Type B pancreatic cell (in vitro differentiated cells): ENCODE measurements around the gene C9orf40. TPM values are rescaled to one million over a fixed set of nuclear protein-coding genes. Genes with fewer than 3 reads are reported as not detected.

ENCODE experiments used
- DNase-seq: peaks from one replicate; pipeline ENCODE4 v3.0.0; 2021; ENCODE audit warnings: mixed read lengths; ENCODE audit not compliant: unreplicated experiment; ENCODE audit errors: extremely low spot score
- H3K27ac Mint-ChIP-seq: 2 replicates; pipeline ENCODE4 v1.8.0; 2021; ENCODE audit warnings: mild to moderate bottlenecking, mixed read lengths
- H3K27me3 Mint-ChIP-seq: 2 replicates; pipeline ENCODE4 v1.8.0; 2021; ENCODE audit warnings: mixed read lengths
- H3K36me3 Mint-ChIP-seq: 2 replicates; pipeline ENCODE4 v1.8.0; 2021; ENCODE audit warnings: mixed read lengths
- H3K4me1 Mint-ChIP-seq: one replicate; pipeline ENCODE4 v1.8.0; 2021; ENCODE audit warnings: mixed read lengths; ENCODE audit not compliant: unreplicated experiment
- H3K4me3 Mint-ChIP-seq: 2 replicates; pipeline ENCODE4 v1.8.0; 2021; ENCODE audit warnings: mild to moderate bottlenecking, mixed read lengths
- H3K9me3 Mint-ChIP-seq: 2 replicates; pipeline ENCODE4 v1.8.0; 2021; ENCODE audit warnings: mixed read lengths
- CTCF ChIP-seq: fragments of 200-600 bp; sonication (generic); conservative IDR thresholded peaks from 2 replicates; pipeline ENCODE4 v1.5.0; 2021; ENCODE audit warnings: antibody characterized with exemption, mild to moderate bottlenecking
- total RNA-seq: library from RNA; stranded (reverse); gene quantifications from 2 replicates; pipeline ENCODE4 v1.2.1, GENCODE V29; 2021; ENCODE audit warnings: low replicate concordance

Gene C9orf40
- total RNA-seq, 1 donor from 2014 or later: 10.4 TPM

GRCh38 chr9:74908665-74909064 lies 44.0 kb downstream of the C9orf40 start:
- no peaks in the 10 kb centered on the region for H3K4me1 Mint-ChIP-seq
- no peak for DNase-seq
- no peak overlapping the region for H3K27ac Mint-ChIP-seq
- no peaks in the 10 kb centered on the region for H3K36me3 Mint-ChIP-seq
- TF ChIP-seq CTCF: no peak
- H3K9me3 Mint-ChIP-seq: peaks cover 6% of the 10 kb centered on the region
- no peak overlapping the region for H3K4me3 Mint-ChIP-seq
- no peaks in the 10 kb centered on the region for H3K27me3 Mint-ChIP-seq

GRCh38 chr9:74907085-74907484 lies 45.6 kb downstream of the C9orf40 start:
- TF ChIP-seq CTCF: no peak
- no peaks in the 10 kb centered on the region for H3K4me1 Mint-ChIP-seq
- H3K9me3 Mint-ChIP-seq: peaks cover 5% of the 10 kb centered on the region

GRCh38 chr9:74901001-74901400 lies 51.7 kb downstream of the C9orf40 start:
- Mint-ChIP-seq H3K27ac (no peak overlapping the region), H3K27me3 (no peaks in the 10 kb centered on the region), H3K4me1 (no peaks in the 10 kb centered on the region), H3K9me3 (no peaks in the 10 kb centered on the region), H3K36me3 (no peaks in the 10 kb centered on the region), H3K4me3 (no peak overlapping the region)
- no peak for DNase-seq
- no peak for TF ChIP-seq CTCF

More at GRCh38 chr9:74907085-74907484, 45.6 kb downstream of the C9orf40 start:
- Mint-ChIP-seq H3K36me3 (no peaks in the 10 kb centered on the region), H3K4me3 (no peak overlapping the region), H3K27ac (no peak overlapping the region), H3K27me3 (no peaks in the 10 kb centered on the region)
- DNase-seq: no peak

Other genes with a start within 250 kb of the C9orf40 start
- 1.4 and 16.9 TPM in 2 replicates for gene TRPM6, start 65.0 kb downstream of the C9orf40 start, total RNA-seq
- 21.3 and 22.7 TPM in 2 replicates for gene CARNMT1, start 75.4 kb upstream of the C9orf40 start, total RNA-seq
- 7.5 and 8.2 TPM in 2 replicates for gene NMRK1, start 135.2 kb upstream of the C9orf40 start, total RNA-seq
- 18.3 and 31.9 TPM in 2 replicates for gene OSTF1, start 135.6 kb upstream of the C9orf40 start, total RNA-seq